Measurements from ENCODE around the gene NRXN2.
"Not testable (repeated sequence)": the region's sequence is repeated elsewhere in the genome, so short reads cannot be mapped to it uniquely, and the experiment has no call there.

Gene NRXN2

GRCh38 chr11:64605244-64605560, 117.8 kb downstream of the NRXN2 start:
- no peak for DNase-seq (ENCODE audit: low read depth)

GRCh38 chr11:64604458-64605243, 118.3 kb downstream of the NRXN2 start:
- no peak for DNase-seq (ENCODE audit: low read depth)

DNA sequence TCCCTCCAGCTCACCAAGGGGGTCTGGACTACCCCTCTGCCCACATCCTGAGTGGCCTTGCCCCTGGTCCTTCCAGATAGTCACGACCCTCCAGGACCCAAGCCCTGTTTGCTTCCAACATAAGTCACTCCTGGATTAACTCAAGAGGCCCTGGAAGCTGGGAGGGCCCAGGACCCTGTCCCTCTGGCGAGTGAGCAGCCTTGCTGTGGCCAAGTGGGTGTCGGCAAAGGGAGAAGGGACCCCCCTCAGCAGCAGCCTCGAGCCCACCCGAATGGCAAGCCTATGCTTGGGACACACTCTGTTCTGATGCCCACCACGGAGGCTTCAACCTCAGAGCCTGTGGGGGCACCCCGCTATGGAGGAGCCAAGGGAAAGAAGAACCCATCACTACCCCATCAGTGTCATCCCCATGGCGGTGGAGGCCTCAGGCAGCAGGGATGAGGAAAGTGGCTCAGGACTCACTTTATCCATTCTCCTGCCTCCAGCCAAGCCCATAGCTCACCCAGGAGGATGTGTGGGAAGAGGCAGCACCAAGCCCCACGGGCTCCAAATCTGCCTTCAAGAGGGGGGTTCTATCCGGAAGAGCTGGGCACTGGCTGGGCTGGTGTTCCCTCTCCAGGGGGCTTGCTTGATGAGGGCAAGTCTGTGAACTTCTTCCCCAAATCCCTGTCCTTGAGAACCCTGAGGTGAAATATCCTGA, 119.4 kb downstream of the NRXN2 start:
- no peak for DNase-seq (ENCODE audit: low read depth)

GRCh38 chr11:64602466-64603070, 120.4 kb downstream of the NRXN2 start:
- no peak for DNase-seq (ENCODE audit: low read depth)

- no peak for DNase-seq (ENCODE audit: low read depth)
These were observed 121.2 kb downstream of the NRXN2 start for GRCh38 chr11:64601605-64602465.

GRCh38 chr11:64600281-64600992, 122.6 kb downstream of the NRXN2 start:
- no peak for DNase-seq (ENCODE audit: low read depth)

DNA sequence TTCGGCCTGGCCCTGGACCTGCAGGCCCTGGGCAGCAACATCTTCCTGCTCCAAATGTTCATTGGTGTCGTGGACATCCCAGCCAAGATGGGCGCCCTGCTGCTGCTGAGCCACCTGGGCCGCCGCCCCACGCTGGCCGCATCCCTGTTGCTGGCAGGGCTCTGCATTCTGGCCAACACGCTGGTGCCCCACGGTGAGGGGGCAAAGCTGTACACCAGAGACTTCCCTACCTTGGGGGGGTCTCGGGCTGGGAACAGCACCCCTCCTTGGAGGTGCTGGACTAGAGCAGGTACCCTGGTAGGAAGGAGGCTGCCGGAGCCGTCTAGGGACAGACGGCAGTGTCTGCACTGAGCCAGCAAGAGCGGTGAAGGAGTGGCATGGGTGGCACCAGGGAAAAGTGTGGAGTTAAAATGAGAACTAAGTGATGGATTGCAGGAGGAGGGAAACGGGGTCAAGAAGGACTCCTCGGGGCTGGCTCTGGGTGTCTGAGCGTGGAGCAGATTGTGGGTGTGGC, 123.2 kb downstream of the NRXN2 start:
- DNase-seq (ENCODE audit: low read depth): no peak

DNA sequence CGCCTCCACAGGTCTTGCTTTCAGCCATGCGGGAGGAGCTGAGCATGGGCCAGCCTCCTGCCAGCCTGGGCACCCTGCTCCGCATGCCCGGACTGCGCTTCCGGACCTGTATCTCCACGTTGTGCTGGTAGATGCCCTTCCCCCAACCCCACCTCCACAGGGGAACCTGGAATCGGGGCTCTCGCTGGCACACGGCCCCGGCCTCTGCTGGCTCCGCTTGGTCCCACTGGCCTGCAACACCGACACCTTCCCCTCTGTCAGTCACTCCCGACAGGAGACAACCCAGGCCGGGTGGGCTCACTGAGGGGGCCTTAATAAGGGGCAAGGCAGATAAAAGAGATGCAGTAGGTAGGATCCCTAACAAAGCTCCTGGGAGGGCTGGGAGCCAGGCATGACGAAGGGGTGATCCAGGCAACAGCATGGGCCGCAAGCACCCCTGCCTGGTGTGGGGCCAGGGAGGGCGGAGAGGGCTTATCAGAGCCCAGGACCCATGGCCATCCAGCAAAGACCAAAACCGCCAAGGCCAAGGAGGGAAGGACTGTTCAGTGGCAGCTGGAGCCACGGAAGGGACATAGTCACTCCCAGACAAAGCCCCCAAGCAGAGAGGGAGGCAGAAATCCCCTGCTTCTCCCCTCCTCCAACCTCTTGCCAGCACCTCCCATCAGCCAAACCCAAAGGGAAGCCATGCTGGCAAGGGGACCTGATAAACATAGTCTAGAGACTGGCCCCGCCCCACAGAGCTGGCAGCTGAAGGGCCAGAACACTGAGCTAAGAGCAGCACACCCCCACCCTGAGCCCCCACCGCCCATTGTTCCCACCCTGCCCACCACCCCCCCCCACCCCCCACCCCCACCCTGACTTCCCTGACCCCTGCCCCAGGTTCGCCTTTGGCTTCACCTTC, 124.0 kb downstream of the NRXN2 start:
- no peak for DNase-seq (ENCODE audit: low read depth)

- DNase-seq (ENCODE audit: low read depth): no peak
These were observed 124.7 kb downstream of the NRXN2 start for GRCh38 chr11:64598106-64598796.

DNA sequence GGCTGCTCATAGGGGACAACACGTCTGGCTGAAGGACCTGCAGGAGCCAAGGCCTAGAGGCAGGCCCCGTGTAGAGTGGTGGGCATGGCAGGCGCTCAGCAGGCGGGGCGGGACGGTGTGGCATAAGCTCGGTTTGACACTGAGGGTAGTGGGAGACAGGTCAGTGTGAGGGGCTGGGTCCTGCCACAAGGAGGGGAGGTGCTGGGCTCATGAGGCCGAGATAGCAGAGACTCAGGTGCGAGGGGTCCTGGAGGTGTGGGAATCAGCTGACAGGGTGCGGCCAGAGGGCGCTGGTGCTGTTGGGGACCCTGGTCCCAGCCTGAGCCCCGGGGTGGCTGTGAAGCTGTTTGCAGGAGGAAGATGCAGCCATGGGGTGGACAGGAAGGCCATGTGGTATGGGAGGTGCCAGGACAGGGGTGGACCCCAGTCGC, 125.3 kb downstream of the NRXN2 start:
- no peak for DNase-seq (ENCODE audit: low read depth)

GRCh38 chr11:64595922-64596321, 127.1 kb downstream of the NRXN2 start:
- not testable (repeated sequence) for DNase-seq (ENCODE audit: low read depth)

DNA sequence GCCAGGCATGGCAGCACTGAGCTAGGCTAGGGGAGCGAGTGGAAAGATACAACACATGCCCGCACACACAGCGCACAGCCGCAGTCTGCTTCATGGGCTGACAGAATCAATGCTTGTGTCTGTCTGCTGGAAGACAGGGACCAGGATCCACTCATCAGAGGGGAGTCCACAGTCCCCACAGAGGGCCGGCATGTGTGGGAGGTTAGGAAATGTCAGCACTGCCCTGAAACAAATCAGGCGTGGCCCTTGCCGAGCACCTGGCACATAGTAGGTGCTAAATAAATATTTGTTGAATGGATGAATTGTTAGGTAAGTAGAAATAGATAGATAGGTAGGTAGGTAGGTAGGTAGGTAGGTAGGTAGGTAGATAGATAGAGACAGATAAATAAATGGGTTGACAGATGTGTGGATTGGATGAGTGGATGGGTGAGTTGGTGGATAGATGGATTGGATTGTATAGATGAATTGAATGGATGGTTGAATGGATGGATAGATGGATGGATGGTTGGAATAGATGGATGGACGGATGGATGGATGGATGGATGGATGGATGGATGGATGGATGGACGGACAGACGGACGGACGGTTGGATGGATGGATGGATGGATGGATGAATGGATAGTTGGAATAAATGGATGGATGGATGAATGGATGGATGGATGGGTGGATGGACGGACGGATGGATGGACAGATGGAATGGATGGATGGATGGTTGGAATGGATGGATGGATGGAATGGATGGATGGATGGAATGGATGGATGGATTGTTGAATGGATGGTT, 128.6 kb downstream of the NRXN2 start:
- no peak for DNase-seq (ENCODE audit: low read depth)

DNA sequence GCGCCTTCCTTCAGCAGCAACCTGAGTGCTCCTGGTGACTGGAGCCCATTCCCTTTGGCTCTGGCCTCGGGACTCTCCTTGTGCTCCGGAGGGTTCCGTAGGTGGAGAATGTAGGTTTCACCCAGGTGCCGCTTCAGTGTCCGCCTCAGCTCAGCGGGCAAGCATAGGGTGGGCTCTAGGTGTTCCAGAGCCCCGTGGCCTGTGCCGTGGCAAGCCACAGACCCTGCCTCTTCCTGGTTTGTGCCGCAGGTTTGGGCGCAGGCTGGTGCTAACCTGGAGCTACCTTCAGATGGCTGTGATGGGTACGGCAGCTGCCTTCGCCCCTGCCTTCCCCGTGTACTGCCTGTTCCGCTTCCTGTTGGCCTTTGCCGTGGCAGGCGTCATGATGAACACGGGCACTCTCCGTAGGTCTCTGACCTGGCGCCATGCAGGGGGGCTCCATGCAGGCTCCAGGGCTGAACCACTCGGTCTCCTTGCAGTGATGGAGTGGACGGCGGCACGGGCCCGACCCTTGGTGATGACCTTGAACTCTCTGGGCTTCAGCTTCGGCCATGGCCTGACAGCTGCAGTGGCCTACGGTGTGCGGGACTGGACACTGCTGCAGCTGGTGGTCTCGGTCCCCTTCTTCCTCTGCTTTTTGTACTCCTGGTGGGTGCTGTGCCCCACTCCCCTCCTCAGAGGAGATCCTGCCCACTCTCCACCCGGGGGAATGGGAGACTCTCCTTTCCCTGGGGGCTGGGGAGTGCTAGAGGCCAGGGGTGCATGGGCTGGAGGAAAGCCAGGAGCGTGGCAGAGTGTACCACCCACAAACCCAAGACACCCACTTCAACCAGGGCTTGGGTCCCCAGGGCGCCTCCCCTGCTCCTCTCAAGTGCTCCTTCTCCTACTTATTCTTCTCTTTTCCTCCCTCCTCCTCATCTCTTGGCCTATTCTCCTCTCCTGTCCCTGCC, 129.6 kb downstream of the NRXN2 start:
- no peak for DNase-seq (ENCODE audit: low read depth)

GRCh38 chr11:64592656-64593055, 130.3 kb downstream of the NRXN2 start:
- no peak for DNase-seq (ENCODE audit: low read depth)

DNA sequence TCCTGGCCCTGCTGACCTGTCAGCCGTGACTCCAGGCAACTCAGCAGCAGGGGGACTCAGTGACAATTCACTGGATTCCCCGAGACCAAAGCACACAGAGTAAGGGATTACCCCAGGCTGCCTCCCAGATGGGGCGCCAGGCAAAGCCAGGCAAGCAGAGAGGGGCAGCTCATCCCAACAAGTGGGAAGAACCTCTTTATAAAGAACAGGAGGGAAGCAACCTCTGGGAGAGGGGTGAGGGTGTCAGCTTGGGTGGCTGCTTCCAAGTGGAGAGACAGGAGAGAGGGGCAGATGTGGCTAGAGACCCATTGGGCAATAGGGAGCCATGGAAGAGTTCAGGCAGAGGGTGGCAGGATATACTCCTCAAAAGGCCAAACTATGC, 130.8 kb downstream of the NRXN2 start:
- DNase-seq (ENCODE audit: low read depth): no peak

- DNase-seq (ENCODE audit: low read depth): no peak
These were observed 131.5 kb downstream of the NRXN2 start for GRCh38 chr11:64591257-64592233.

All from stimulated activated CD8-positive, alpha-beta memory T cell treated with anti-CD3 and anti-CD28 coated beads, Interleukin-15, amount 100 ng/mL, for 1 hour (primary cell).